GM21447 (cell line): ENCODE data around the gene ATP8A2.

Experiments used
- ATAC-seq: cut with Tn5 transposase; IDR thresholded peaks from one replicate; pipeline ENCODE4 v1.9.1; 2021; ENCODE audit not compliant: unreplicated experiment

ATP8A2 gene

DNA sequence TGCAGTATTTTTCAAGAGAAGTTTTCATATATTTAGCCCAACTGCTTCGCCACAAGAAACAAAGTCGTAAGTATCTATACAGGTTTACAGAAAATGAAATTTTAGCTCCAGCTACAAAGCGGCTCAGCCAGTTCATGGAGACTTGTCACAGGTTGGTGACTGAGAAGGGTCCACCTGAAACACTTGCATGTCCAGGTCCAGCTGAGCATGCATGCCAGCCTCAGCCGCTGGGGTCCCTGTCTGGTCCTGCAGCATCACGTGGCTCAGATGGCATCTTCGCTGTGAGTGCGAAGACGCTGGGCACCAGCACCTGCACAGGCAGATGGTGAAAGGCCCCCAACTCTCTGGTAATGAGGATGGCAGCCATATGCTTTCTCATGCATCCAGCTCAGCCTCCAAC lies 616.2 kb downstream of the ATP8A2 start:
- ATAC-seq = no peak

GRCh38 chr13:25988661-25989060 lies 616.9 kb downstream of the ATP8A2 start:
- ATAC-seq = no peak

GRCh38 chr13:25990801-25991200 lies 619.0 kb downstream of the ATP8A2 start:
- no peak for ATAC-seq

DNA sequence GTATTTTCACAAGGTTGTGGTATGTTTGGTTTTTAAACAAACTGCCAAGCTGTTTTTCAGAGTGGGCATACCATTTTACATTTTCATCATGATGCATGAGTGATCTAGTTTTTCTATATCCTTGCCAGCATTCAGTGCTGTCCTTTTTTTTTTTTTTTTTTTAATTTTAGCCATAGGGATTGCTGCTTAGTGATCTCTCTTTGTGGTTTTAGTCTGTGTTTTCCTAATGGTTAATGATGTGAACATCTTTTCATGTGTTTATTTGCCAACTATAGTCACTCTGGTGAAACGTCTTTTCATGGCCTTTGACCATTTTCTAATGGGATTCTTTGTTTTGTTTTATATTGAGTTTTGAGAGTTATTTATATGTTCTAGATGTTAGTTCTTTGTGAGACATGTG lies 620.3 kb downstream of the ATP8A2 start:
- ATAC-seq = no peak

GRCh38 chr13:26007261-26008125 lies 635.7 kb downstream of the ATP8A2 start:
- no peak for ATAC-seq

GRCh38 chr13:26010487-26011207 lies 638.9 kb downstream of the ATP8A2 start:
- ATAC-seq = no peak

DNA sequence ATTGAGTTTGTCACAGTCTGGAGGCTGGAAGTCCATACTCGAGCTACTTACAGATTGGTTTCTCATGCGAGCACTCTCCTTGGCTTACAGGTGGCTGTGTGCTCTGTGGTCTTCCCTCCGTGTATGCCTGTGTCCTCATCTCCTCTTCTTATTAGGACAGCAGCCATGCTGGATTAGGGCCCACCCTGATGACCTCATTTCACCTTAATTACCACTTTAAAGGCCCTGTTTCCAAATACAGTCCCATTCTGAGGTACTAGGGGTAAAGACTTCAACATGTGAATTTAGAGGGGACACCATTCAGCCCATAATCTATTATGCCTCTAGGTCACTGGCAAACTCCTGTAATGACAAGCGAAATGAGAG lies 639.4 kb downstream of the ATP8A2 start:
- no peak for ATAC-seq

DNA sequence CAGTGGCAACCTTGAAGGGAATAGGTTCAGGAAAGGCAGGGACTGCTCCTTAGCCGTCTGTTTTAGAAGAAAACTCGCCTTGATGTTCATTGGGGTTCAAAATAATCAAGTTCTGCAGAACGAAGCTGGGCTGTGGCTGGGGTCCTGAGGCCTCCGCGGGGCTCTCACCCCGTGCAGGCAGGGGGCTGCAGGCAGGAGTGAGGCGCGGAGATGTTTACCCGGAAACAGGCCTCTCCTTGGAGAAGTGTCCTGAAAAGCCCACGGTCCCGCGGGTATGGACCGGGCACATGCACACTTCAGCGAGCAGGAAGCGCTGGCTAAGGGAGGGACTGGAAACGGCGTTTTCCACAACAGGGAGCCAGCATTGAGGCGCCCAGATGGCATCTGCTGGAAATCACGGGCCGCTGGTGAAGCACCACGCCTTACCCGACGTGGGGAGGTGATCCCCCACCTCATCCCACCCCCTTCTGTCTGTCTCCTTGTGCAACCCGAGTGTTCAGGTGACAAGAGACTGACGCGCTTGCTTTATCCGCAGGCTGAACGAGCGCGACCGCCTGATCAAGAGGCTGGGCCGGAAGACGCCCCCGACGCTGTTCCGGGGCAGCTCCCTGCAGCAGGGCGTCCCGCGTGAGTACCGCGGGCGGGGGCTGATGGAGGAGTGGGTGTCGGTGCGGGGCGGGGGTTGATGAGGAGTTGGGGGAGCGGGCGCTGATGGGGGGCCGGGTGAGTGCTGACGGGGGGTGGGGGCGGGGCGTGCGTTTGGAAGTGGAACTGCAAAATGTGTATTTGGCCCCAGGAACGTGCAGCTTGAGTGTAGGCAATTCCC lies 640.4 kb downstream of the ATP8A2 start:
- ATAC-seq = no peak

DNA sequence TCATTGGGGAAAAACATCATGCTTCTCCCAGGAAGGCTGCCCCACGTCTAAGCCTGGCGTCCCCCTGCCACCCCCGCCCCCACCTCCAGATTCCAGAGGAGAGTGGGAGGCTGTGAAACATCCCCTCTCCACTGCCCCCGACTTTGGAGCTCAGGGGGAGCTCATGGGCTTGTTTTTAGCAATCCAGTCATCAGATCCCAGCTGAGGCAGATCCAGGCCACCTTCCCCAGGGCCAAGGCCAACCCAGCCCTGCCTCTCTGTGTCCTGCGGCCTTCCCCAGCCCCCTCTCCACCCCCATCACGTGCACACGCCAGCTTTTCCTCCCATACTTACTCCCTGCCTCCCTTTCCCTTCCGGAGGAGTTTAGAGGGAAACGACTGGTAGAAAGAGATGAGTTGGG lies 641.2 kb downstream of the ATP8A2 start:
- no peak for ATAC-seq

DNA sequence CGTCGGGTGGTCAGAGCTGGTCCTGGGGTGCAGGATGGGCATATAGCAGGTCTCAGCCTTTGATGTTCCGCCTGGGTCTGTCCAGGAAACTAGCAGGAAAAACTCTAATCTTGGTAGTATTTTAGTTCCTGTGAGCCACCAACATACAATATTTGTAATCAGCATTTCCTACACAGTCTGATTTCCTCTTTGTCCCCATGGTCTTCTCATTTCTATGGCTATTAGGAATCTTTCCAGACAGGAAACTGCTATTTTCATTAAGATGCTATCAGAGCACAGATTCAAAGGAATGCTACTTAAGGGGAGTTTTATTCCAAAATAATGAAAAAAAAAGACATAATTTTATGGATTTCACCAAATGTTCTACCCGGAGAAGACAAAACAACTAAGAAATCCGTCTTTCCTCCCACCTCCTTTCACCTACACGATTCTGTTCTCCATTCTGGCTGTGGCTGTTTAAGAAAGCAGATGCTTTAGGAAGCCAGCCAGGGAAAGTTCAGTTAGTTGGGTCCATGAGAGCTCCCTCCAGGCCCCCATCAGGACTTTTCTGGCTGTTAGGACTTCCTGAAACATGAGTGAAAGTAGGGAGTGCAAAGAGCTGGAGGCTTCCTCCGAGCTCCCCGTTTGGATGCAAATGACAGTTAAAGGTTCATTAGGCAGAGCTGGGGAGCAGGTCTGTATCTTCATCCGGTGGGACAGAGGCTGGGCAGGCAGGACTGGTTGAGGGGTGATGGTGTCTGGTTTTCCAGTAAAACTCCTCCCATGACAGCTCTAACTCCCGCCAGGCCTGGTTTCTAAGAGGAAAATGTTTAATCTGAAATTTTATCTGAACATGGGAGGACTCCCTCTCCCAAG lies 643.7 kb downstream of the ATP8A2 start:
- no peak for ATAC-seq

DNA sequence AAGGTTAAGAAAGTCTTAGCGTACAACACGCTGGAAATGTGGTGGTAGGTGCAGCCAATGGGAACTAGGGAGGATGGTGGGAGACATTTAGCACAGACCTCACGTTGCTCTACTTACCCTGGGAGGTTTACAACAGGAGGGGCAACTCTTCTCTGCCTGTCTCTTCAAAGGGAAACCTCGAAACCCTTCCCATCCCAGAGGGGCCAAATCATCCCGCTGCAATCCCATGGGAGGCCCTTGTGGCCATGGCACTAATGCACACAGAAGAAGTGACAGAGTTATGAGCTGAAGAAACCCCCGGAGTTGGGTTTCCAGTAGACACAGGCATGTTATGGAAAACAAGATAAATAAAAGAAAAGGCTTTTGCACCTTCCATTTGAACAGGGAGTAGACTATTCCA lies 644.4 kb downstream of the ATP8A2 start:
- ATAC-seq = no peak

GRCh38 chr13:26017196-26017921 lies 645.6 kb downstream of the ATP8A2 start:
- ATAC-seq = no peak

- ATAC-seq = no peak
Measured at GRCh38 chr13:26017932-26018665, 646.3 kb downstream of the ATP8A2 start.

DNA sequence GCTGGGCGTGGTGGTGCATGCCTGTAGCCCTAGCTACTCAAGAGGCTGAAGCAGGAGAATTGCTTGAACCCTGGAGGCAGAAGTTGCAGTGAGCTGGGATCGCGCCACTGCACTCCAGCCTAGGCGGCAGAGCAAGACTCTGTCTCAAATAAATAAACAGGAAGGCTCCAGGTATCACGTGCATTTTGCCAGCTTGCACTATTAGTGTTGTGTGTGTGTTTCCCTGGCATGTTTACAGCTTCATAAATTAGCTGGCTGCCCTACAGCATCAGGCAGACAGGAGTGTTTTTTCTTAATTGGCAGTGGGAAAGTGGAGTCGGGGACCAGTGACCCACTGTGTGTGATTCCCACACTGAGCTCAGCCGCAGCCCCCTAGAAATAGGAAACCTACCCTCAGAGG lies 647.5 kb downstream of the ATP8A2 start:
- no peak for ATAC-seq

DNA sequence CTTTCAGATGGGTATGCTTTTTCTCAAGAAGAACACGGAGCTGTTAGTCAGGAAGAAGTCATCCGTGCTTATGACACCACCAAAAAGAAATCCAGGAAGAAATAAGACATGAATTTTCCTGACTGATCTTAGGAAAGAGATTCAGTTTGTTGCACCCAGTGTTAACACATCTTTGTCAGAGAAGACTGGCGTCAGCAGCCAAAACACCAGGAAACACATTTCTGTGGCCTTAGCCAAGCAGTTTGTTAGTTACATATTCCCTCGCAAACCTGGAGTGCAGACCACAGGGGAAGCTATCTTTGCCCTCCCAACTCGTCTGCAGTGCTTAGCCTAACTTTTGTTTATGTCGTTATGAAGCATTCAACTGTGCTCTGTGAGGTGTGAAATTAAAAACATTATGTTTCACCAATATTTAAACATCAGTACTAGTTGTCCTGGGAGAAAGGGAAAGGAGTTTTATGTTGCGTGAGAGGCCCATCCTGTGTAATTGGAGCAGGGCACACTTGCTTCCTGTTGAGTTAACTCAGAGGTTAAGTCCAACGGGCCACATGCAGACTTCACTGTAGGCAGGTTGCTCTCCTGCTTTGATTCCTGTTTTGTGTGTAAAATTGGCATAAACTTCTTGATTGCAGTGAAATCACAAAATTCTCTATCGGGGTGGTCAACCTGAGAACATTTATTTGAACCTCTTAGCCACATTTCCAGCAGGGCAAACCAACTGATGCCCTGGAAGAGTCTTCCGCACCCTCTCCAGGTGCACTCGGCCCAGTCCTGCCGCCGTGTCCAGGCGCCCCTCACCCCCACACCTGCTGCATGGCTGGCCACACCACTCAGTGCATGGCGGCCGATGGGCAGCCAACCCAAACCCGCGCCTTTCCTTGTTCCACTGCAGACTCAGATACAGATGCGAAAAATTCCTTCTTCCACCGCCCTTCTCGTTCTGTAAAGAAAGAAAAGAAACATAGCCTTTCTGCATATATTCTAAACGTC lies 648.4 kb downstream of the ATP8A2 start:
- no peak for ATAC-seq

GRCh38 chr13:26020891-26021290 lies 649.1 kb downstream of the ATP8A2 start:
- ATAC-seq = no peak

DNA sequence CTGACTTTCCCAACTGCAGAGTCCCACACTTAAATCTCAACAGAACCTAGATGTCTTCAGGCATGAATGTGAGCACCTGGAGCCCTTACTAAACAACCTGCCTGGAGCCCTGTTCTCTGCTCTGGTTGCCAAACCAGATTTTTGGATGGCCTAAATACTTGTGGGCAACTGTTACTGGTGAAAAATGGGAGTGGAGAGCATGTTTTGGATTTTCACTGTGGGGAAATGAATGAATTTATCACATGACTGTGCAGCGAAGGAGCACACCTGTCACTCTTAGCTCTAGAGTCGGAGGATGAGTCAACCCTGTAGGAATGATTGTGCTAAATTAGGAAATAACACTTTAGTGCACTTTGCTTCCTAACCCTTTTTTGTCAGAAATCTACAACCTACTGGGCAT lies 649.7 kb downstream of the ATP8A2 start:
- ATAC-seq = no peak

GRCh38 chr13:26021956-26022355 lies 650.2 kb downstream of the ATP8A2 start:
- ATAC-seq = no peak
